HEK293 (cell line): ENCODE data around the gene UQCR11.
A peak's percentile ranks its signal among the peaks of the same experiment; 100 is the strongest.

ENCODE experiments used
- KLF8 ChIP-seq: fragments of 450-650 bp; formaldehyde crosslinking; IDR thresholded peaks from 2 replicates; pipeline ENCODE4 v1.5.1; 2016; ENCODE audit warnings: missing biosample characterization, missing genetic modification characterization
- KLF9 ChIP-seq: fragments of 450-650 bp; formaldehyde crosslinking; IDR thresholded peaks from 2 replicates; pipeline ENCODE4 v1.5.1; 2016; ENCODE audit warnings: missing biosample characterization, missing genetic modification characterization, low read depth
- MYNN ChIP-seq: fragments of 450-650 bp; formaldehyde crosslinking; IDR thresholded peaks from 2 replicates; pipeline ENCODE4 v1.5.1; 2016; ENCODE audit warnings: missing biosample characterization, missing genetic modification characterization, borderline replicate concordance
- PRDM6 ChIP-seq: fragments of 450-650 bp; formaldehyde crosslinking; IDR thresholded peaks from 2 replicates; pipeline ENCODE4 v1.5.1; 2017; ENCODE audit warnings: missing biosample characterization, missing genetic modification characterization
- RBAK ChIP-seq: fragments of 450-650 bp; formaldehyde crosslinking; IDR thresholded peaks from 2 replicates; pipeline ENCODE4 v1.5.1; 2016; ENCODE audit warnings: missing biosample characterization, missing genetic modification characterization
- REPIN1 ChIP-seq: fragments of 450-650 bp; formaldehyde crosslinking; IDR thresholded peaks from 2 replicates; pipeline ENCODE4 v1.5.1; 2017; ENCODE audit warnings: missing biosample characterization, missing genetic modification characterization, low read depth
- SALL2 ChIP-seq: fragments of 450-650 bp; formaldehyde crosslinking; IDR thresholded peaks from 2 replicates; pipeline ENCODE4 v1.5.0; 2017; ENCODE audit warnings: missing biosample characterization, mild to moderate bottlenecking, missing genetic modification characterization, borderline replicate concordance
- SCRT1 ChIP-seq: fragments of 450-650 bp; formaldehyde crosslinking; IDR thresholded peaks from 2 replicates; pipeline ENCODE4 v1.5.1; 2016; ENCODE audit warnings: missing biosample characterization, missing genetic modification characterization, borderline replicate concordance
- TRIM28 ChIP-seq: IDR thresholded peaks from 2 replicates; pipeline ENCODE4 v1.6.1; 2011; ENCODE audit warnings: low read length, control low read depth, borderline replicate concordance
- ZNF114 ChIP-seq: fragments of 450-650 bp; formaldehyde crosslinking; IDR thresholded peaks from 2 replicates; pipeline ENCODE4 v1.5.0; 2017; ENCODE audit warnings: missing biosample characterization, missing genetic modification characterization
- ZNF146 ChIP-seq: fragments of 450-650 bp; formaldehyde crosslinking; IDR thresholded peaks from 2 replicates; pipeline ENCODE4 v1.5.1; 2016; ENCODE audit warnings: missing biosample characterization, missing genetic modification characterization
- ZNF174 ChIP-seq: fragments of 450-650 bp; formaldehyde crosslinking; IDR thresholded peaks from 2 replicates; pipeline ENCODE4 v1.5.0; 2017; ENCODE audit warnings: missing biosample characterization, mild to moderate bottlenecking, missing genetic modification characterization
- ZNF211 ChIP-seq: fragments of 450-650 bp; formaldehyde crosslinking; IDR thresholded peaks from 2 replicates; pipeline ENCODE4 v1.5.1; 2016; ENCODE audit warnings: low read depth, missing biosample characterization, missing genetic modification characterization
- ZNF280C ChIP-seq: fragments of 450-650 bp; formaldehyde crosslinking; IDR thresholded peaks from 2 replicates; pipeline ENCODE4 v1.5.1; 2016; ENCODE audit warnings: missing biosample characterization, missing genetic modification characterization
- ZNF302 ChIP-seq: fragments of 450-650 bp; formaldehyde crosslinking; IDR thresholded peaks from 2 replicates; pipeline ENCODE4 v1.5.1; 2016; ENCODE audit warnings: missing biosample characterization, missing genetic modification characterization, low read depth
- ZNF335 ChIP-seq: fragments of 450-650 bp; formaldehyde crosslinking; conservative IDR thresholded peaks from 2 replicates; pipeline ENCODE4 v1.5.1; 2016; ENCODE audit warnings: missing biosample characterization, missing genetic modification characterization
- ZNF37A ChIP-seq: fragments of 450-650 bp; IDR thresholded peaks from 2 replicates; pipeline ENCODE4 v1.5.1; 2018; ENCODE audit warnings: missing biosample characterization, missing genetic modification characterization
- ZNF394 ChIP-seq: fragments of 450-650 bp; formaldehyde crosslinking; IDR thresholded peaks from 2 replicates; pipeline ENCODE4 v1.5.1; 2016; ENCODE audit warnings: missing biosample characterization, missing genetic modification characterization, mild to moderate bottlenecking, moderate library complexity, borderline replicate concordance
- ZNF423 ChIP-seq: fragments of 450-650 bp; formaldehyde crosslinking; IDR thresholded peaks from 2 replicates; pipeline ENCODE4 v1.5.1; 2016; ENCODE audit warnings: missing biosample characterization, missing genetic modification characterization
- ZNF473 ChIP-seq: fragments of 450-650 bp; formaldehyde crosslinking; IDR thresholded peaks from 2 replicates; pipeline ENCODE4 v1.5.1; 2017; ENCODE audit warnings: missing biosample characterization, missing genetic modification characterization
- ZNF488 ChIP-seq: fragments of 450-650 bp; formaldehyde crosslinking; IDR thresholded peaks from 2 replicates; pipeline ENCODE4 v1.5.1; 2016; ENCODE audit warnings: missing biosample characterization, missing genetic modification characterization
- ZNF585B ChIP-seq: fragments of 450-650 bp; formaldehyde crosslinking; IDR thresholded peaks from 2 replicates; pipeline ENCODE4 v1.5.1; 2016; ENCODE audit warnings: missing biosample characterization, missing genetic modification characterization
- ZNF660 ChIP-seq: fragments of 450-650 bp; IDR thresholded peaks from 2 replicates; pipeline ENCODE4 v1.5.1; 2018; ENCODE audit warnings: missing biosample characterization, mild to moderate bottlenecking, missing genetic modification characterization
- ZNF670 ChIP-seq: fragments of 450-650 bp; formaldehyde crosslinking; IDR thresholded peaks from 2 replicates; pipeline ENCODE4 v1.5.1; 2016; ENCODE audit warnings: missing biosample characterization, missing genetic modification characterization, low read depth
- ZNF677 ChIP-seq: fragments of 450-650 bp; IDR thresholded peaks from 2 replicates; pipeline ENCODE4 v1.5.0; 2018; ENCODE audit warnings: missing biosample characterization, mild to moderate bottlenecking, missing genetic modification characterization, moderate library complexity
- ZNF692 ChIP-seq: fragments of 450-650 bp; formaldehyde crosslinking; IDR thresholded peaks from 2 replicates; pipeline ENCODE4 v1.5.1; 2016; ENCODE audit warnings: missing biosample characterization, missing genetic modification characterization
- ZNF707 ChIP-seq: fragments of 450-650 bp; formaldehyde crosslinking; IDR thresholded peaks from 2 replicates; pipeline ENCODE4 v1.5.1; 2016; ENCODE audit warnings: missing biosample characterization, missing genetic modification characterization
- ZNF776 ChIP-seq: fragments of 450-650 bp; formaldehyde crosslinking; IDR thresholded peaks from 2 replicates; pipeline ENCODE4 v1.5.0; 2017; ENCODE audit warnings: missing biosample characterization, missing genetic modification characterization, borderline replicate concordance
- ZNF843 ChIP-seq: fragments of 450-650 bp; formaldehyde crosslinking; IDR thresholded peaks from 2 replicates; pipeline ENCODE4 v1.5.1; 2016; ENCODE audit warnings: missing biosample characterization, missing genetic modification characterization
- ZSCAN4 ChIP-seq: fragments of 450-650 bp; formaldehyde crosslinking; IDR thresholded peaks from 2 replicates; pipeline ENCODE4 v1.5.1; 2017; ENCODE audit warnings: missing biosample characterization, missing genetic modification characterization

Gene UQCR11

GRCh38 chr19:1652471-1653299 lies 47.4 kb upstream of the UQCR11 start, which contains the start of gene TCF3 (continued):
- TF ChIP-seq PRDM6 (peak; percentile 38; the same call in 1 of the 2 replicates), ZNF473 (tag by site-specific recombination) (no peak), ZNF37A (tag by site-specific recombination) (no peak), ZNF677 (tag by site-specific recombination) (no peak), ZNF776 (no peak), ZNF302 (peak; percentile 65; the same call in 1 of the 2 replicates), ZNF394 (tag by site-specific recombination) (peak; percentile 73; the same call in 1 of the 2 replicates), ZNF660 (tag by site-specific recombination) (peak; percentile 82), ZNF146 (tag by site-specific recombination) (peak; percentile 98), ZNF280C (tag by site-specific recombination) (no peak), SALL2 (tag by site-specific recombination) (peak; percentile 99), SCRT1 (tag by site-specific recombination) (no peak), ZNF585B (tag by site-specific recombination) (no peak), ZNF488 (tag by site-specific recombination) (peak; percentile 77), ZNF692 (tag by site-specific recombination) (peak; percentile 95), KLF9 (peak; percentile 99), ZSCAN4 (tag by site-specific recombination) (peak; percentile 73), ZNF423 (tag by site-specific recombination) (no peak), TRIM28 (no peak), MYNN (tag by site-specific recombination) (no peak), ZNF335 (tag by site-specific recombination) (peak; percentile 96), ZNF707 (tag by site-specific recombination) (peak; percentile 68; the same call in 1 of the 2 replicates), ZNF114 (no peak), ZNF211 (no peak), KLF8 (tag by site-specific recombination) (peak; percentile 100), ZNF670 (tag by site-specific recombination) (no peak), RBAK (tag by site-specific recombination) (no peak), REPIN1 (tag by site-specific recombination) (no peak), ZNF843 (peak; percentile 78), ZNF174 (tag by site-specific recombination) (no peak)
